Occipital lobe (tissue), 2 donors: Measurements from ENCODE around the gene TMEM50A. TPM values are rescaled to one million over a fixed set of nuclear protein-coding genes. Genes with fewer than 3 reads are reported as not detected.
"Not testable (repeated sequence)": the region's sequence is repeated elsewhere in the genome, so short reads cannot be mapped to it uniquely, and the experiment has no call there.

Experiments used
- DNase-seq: peaks from one replicate; lab custom pipeline; 2025; lab: John Stamatoyannopoulos, UW
- total RNA-seq: library from RNA; depleted of rRNA; stranded (reverse); fragments of >200 nt; gene quantifications from one replicate; pipeline ENCODE4 v1.2.3, GENCODE V29; 2014

TMEM50A gene
- total RNA-seq = 158 TPM

DNA sequence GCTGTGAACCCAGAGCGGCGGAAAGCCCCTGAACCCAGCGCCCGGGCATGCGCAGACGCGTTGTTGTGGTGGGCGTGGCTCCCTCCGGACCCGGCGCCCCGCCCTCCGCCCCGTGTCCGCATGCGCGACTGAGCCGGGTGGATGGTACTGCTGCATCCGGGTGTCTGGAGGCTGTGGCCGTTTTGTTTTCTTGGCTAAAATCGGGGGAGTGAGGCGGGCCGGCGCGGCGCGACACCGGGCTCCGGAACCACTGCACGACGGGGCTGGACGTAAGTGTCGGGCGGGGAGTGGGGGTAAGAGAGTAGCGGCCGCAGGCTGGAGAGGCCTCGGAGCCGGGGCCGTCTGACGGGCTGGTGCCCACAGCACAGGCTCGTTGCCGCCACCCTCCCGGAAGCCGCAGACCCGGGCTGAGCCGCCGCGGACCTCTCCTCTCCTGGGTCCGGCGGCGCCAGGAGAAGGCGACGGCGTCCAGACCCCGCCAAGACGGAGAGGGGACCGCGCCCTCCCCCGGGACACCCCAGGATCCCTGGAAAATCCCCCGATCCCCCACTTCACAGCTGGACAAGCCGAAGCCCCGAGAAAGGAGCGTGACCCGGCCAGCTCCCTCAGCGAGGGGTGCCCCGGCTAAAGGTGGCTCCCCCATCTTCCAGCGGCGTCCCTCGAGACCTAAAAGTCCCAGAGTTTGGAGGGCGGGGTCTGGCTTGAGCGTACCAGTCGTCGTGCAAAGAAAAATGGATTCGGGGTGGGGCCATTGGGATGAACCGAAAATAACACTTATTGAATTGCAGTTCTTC lies at the start of gene TMEM50A:
Gene TMEM50A (plus strand): TSS at position 147 of the 794 bp plus-strand sequence. CDS start 2,153 bp downstream, outside the sequence.
- peak; percentile 88 for DNase-seq

DNA sequence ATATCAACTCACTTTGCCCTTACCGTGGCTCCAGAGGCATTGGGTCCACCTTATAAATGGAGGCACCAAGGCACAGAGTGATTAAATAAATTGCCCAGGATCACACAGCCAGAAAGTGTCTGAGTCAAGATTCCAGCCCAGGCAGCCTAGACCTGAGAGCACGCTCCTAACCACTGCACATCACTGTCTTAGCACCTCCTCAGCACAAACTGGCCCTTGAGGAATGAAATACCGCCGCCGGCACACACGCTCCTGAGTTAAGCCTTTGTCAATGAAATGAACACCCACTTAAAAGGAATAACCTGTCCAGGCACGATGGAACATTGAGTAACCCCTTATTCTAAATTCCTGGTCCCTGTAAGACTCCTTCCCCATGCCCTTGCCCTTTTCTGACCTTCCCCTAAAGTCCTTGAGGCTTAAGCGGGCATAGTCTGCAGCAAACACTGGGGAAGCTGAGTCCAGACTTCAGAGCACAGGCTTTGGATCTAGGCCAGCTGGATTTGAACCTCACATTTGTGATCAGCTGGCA lies 49.5 kb upstream of the TMEM50A start:
- DNase-seq = not testable (repeated sequence)

DNA sequence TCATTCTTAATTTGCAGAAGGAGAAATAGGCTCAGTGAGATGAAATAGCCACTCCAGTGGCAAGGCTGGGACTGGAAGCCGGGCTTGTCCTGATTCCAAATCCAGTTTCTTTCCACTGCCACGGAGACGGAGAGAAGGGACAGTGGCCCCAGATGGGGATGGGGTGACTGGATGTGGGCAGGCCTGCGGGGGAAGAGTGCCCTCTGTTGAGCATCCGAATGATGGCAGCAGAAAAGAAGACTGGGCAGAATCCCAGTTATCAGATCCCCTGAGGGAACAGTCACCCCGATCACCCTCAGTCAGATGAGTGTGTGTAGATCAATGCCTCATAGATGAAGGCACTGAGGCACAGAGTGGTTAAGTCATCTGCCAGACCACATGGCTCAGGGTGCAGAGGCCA lies 48.1 kb upstream of the TMEM50A start:
- not testable (repeated sequence) for DNase-seq

DNA sequence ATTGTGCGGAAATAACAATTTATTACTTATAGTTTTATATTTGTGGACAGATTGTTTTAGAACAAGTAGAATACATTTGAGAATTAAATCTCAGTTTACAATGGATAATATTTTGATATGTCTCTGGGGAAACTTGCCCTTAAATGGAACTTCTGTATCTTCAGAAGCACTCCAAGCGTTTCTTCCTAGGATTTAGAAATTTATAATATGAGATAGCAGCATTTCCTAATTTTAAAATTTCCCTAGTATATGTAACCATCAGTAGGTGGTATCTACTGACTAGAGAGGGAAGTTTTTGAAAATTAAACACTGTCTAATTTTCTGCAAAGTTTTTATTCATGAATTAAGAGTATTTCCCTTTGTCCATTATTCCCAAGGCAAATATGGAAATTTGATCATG lies 44.7 kb upstream of the TMEM50A start:
- not testable (repeated sequence) for DNase-seq

DNA sequence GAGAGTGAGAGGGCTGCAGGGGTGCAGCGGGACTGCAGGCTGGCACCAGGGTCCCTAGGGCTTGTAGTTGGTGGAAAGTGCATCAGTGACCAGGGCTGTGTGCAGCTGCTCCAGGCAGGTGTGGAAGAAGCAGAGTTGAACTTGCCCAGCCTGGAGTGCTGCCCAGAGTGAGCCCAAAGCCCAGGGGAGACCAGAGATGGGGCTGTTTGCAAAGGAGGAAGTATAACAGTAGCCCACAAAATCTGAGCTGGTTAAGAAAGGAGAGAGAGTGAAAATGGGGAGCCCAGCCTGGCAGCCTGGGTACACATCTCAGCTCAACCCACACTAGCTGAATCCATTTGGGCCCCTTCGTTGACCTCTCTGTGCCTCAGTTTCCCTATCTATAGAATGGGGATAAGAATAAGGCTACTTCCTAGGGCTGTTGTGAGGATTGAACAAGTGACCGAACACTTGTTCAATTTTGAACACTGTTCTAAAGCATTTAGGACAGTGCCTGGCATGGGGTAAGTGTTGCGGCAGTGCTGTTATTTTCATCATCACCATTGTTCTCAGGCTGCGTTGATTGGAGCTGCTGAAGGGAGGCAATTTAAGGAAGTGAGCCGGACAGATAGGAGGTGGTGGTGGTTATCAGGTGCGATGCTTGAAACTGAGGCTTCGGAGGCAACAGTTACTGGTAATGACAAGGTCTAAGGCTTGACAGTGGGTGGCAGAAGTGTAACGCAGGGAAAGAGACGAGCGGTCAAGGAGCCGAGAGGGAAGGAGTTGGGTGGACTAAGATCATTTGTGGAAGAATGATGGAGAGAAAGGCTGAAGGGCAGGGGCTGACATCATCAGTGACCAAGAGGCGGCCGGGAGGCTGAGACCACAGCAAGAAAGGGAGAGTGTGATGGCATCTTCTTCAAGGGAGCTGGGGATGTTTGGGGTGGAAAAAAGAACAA lies 43.0 kb upstream of the TMEM50A start:
- DNase-seq = not testable (repeated sequence)

DNA sequence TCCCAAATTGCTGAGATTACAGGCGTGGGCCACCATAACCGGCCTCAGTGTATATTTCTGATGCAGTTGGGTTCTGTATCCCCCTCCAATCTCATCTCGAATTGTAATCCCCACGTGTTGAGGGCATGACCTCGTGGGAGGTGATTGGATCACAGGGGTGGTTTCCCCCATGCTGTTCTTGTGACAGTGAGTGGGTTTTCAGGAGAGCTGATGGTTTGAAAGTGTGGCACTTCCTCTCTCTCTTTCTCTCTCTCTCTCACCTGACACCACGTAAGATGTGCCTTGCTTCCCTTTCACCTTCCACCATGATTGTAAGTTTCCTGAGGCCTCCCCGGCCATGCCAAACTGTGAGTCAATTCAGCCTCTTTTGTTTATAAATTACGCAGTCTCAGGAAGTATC lies 41.6 kb upstream of the TMEM50A start:
- not testable (repeated sequence) for DNase-seq

DNA sequence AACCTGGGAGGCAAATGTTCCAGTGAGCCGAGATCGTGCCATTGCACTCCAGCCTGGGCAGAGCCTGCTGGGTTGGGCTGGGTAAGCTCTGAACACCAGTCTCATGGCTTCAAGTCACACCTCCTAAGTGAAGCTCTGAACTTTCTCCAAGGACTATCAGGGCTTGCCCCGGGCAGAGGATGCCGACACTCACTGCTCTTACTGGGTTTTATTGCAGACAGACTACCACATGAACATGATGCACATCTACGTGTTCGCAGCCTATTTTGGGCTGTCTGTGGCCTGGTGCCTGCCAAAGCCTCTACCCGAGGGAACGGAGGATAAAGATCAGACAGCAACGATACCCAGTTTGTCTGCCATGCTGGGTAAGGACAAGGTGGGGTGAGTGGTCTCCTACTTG lies 37.4 kb upstream of the TMEM50A start:
- DNase-seq = not testable (repeated sequence)

DNA sequence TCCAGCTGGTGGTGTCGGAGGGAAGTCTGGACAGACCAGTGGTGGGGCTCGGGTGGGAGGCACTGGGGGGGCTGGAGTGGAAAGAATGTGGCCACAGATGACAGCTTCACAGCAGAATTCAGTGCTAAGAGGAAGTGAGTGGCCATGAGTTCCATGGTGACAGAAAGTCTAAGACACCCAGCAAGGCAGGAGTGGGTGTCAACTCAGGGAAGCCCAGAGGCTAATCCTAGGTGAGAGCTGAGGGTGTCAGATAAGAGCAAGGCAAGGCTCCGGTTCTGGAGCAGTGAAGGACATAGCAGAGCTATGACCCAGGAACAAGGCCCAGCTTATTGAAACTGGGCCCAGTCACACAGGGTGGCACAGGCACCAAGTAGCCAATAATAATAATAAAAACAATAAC lies 35.8 kb upstream of the TMEM50A start:
- not testable (repeated sequence) for DNase-seq

DNA sequence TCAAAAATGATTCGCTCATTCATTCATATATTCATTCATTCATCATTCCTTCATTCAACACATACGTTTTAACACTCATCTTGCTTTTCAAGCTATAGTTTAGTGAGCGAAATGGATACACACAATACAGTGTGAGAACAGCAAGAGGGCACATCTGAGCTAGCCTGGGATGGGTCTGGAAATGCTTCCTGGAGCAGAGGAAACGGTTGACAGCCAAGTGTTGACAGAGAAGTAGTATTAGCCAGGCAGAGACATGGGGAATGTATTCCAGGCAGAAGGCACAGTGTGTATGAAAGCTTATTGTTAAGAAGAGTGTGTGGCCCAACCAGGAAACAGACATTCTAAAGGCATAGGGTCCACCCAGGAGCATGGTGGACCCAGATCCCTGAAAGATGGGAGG lies 33.2 kb upstream of the TMEM50A start:
- DNase-seq = not testable (repeated sequence)

DNA sequence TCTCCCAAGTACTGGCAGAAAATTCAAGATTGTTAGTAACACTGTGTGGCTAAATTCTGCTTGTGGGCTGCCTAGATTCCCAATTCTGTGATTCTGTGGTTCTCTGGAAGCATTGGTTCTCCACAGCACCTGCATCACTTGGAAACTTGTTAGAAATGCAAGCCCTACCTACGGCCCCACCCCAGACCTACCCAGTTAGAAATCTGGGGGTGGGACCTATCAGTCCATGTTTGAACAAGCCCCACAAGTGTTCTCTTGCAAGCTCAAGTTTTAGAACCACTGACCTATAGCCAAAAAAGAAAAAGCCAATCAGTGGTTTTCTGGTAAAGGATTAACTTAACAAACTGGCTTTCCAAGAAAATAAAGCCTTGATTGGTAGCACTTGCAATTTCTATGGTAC lies 30.0 kb upstream of the TMEM50A start:
- DNase-seq = not testable (repeated sequence)

DNA sequence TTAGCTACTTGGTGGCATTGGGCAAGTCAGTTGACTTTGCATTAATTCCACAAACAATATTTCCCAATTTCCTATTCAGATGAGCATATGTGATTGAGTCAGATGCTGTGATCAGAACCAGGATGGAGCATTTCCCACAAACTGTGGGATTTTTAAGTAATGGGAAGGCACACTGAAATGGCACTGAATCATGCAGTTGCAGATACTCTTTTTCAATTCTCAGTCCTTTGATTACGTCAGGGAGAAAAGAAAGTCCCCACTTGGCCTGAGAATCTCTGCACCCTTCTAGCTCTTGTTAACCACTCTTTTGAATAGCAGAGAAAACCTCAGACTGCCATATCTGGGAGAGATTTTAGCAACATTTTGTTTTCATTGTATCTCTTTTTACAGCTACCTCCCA lies 29.0 kb upstream of the TMEM50A start:
- DNase-seq = not testable (repeated sequence)

DNA sequence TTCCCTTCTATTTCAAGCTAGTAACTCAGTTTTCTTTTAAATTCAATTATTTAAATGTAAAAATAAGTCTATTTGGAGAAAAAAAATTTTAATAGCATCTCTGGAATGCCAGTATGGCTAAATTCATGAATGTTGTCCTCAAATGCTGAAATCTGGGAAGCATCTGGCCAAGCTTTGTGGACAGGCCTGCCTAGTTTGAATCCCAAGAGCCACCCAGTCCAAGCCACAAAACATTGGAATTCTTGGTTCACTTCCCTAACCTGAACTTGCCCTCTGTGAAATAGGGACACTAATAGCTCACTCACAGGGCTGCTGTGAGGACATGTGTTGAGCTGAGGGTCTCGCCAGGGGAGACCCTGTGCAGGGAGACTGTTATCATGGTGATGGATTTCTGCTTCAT lies 28.6 kb upstream of the TMEM50A start:
- DNase-seq = not testable (repeated sequence)

DNA sequence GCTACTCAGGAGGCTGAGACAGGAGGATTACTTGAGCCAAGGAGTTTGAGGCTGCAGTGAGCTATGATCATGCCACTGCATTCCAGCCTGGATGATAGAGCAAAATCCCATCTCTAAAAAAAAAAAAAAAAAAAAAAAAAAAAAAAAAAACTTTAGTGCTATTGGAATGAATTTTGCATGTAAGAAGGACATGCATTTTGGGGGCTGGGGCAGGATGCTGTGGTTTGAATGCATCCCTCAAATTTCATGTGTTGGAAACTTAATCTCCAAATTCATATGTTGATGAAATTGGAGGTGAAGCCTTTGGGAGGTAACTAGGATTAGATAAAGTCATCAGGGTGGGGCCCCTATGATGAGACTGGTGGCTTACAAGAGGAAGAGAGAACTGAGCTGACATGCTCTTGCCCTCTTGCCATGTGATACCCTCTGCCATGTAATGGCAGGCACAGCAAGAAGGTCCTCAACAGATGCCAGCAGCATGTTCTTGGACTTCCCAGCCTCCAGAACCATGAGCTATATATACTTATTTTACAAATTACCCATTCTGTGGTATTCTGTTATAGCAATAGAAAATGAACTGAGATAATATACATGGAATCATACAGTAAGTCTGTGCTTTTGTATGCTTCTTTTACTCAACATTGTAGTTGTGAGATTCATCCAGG lies 25.2 kb upstream of the TMEM50A start:
- DNase-seq = not testable (repeated sequence)

DNA sequence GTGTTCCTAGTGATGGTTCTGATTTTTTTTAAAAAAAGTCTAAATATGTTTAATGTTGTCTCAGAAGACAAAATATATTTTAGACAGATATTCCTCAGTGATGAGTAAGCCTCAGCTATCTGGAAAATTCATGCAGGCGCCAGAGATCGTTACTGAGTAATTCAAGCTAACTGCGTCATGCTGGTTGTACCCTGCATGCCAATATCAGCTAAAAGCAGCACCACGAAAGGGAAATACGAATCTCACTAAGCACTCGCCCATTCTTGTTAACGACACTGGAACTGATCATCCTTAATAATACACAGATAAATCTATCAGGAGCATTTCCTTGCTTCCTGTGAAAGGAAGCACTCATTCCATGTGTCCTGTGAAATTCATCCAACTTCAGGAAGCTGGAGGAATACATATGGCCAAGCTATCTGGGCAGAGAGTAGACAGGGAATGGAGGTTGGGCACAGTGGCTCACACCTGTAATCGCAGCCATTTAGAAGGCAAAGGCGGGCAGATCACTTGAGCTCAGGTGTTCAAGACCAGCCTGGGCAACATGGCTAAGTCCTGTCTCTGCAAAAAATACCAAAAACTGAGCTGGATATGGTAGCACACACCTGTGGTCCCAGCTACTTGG lies 17.7 kb upstream of the TMEM50A start:
- not testable (repeated sequence) for DNase-seq

DNA sequence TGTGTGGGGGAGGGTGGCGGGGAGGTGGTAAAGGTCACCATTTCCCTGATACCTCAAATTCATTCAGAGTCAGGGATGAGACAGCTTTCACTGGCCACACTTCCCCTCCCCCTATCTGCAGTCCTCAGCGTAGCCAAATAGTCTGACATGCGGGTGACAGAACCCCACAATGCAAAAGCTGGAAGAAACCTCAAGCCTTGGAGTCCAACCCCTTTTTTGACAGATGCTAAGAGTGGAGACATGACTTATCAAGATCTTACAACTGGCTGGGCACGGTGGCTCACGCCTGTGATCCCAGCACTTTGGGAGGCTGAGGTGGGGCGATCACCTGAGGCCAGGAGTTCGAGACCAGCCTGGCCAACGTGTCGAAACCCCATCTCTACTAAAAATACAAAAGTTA lies 16.0 kb upstream of the TMEM50A start:
- DNase-seq = not testable (repeated sequence)

DNA sequence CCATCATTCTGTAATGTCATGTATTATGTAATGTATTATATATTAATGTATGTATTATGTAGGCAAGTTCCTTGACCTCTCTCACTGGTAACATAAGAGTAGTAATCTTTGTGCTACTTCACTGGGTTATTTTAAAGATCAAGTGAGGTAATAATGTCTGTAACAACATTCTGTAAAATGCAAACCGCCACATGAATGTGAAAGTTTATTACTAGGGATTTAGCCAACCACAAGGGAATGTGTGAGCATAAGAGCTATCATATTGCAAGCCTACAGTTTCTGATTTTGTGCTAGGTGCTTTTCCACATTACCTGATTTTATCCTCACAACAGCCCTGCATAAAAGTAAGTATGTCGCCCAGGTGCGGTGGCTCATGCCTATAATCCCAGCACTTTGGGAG lies 13.7 kb upstream of the TMEM50A start:
- DNase-seq = not testable (repeated sequence)

DNA sequence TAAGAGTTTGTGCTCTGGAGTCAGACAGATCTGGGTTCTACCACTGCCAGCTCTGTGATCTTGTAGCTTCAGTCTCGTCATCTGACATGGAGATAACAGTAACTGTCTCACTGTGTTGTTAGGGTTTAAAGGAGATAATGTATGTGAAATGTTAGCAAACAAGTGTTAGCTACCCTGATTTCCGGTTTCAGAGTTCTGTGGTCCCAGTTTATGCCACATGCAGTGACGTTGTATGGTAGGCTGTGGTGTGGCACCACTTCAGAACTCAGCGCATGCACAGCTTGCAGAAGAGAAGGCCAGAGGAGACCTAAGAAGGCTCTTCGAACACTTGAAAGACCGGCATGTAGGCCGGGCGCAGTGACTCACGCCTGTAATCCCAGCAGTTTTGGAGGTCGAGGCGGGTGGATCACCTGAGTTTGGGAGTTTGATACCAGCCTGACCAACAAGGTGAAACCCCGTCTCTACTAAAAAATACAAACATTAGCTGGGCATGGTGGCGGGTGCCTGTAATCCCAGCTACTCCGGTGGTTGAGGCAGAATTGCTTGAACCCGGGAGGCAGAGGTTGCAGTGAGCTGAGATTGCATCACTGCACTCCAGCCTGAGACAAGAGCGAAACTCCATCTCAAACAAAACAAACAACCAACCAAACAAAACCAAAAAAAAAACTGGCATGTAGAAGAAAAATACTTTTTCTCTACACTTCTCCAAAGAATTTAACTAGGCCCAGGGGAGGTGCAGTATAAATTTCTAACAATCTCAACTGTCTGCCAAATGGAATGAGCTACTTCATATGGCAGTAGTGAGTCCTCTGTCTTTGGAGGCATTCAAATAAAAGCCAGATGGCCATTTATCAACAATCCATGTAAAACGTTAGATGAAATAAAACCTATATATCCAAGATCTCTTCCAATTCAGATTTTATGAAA lies 10.0 kb upstream of the TMEM50A start:
- DNase-seq = not testable (repeated sequence)

DNA sequence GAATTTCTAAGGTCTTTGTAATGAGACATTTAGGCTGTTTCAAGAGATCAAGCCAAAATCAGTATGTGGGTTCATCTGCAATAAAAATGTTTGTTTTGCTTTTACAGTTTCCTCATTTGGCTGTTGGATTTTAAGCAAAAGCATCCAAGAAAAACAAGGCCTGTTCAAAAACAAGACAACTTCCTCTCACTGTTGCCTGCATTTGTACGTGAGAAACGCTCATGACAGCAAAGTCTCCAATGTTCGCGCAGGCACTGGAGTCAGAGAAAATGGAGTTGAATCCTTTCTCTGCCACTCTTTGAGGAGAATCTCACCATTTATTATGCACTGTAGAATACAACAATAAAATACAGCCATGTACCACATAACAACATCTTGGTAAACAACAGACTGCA lies 9.3 kb upstream of the TMEM50A start:
- not testable (repeated sequence) for DNase-seq

DNA sequence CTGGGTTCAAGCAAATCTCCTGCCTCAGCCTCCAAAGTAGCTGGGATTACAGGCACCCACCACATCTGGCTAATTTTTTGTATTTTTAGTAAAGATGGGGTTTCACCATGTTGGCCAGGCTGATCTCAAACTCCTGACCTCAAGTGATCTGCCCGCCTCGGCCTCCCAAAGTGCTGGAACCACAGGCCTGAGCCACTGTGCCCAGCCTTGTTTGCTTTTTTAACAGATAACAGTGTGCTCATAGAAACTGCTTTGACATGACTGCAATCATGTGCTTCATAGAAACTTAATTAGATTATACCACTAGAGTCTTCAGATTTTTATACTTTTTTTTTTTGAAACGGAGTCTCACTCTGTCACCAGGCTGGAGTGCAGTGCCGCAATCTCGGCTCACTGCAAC lies 8.8 kb upstream of the TMEM50A start:
- DNase-seq = not testable (repeated sequence)

DNA sequence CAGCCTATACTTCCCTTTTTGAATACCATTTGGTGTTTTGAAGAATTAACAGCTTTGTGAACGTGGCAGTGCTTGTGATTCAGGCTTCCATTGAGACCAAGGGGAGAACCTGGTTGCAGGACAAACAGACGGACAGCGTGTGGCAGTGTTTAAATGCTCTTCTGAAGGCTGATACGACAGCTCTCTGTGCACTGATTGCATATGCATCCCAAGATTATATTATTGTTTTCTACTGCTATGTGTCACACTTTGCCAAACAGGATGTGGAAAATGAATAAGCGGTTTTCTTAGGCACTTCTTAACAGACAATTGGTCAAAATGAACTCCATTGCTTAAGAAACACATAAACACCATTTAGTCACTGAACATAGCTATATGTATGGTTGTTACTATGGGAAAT lies 8.2 kb upstream of the TMEM50A start:
- not testable (repeated sequence) for DNase-seq
